GM19239 (cell line): ENCODE measurements around the gene FAM234A.
A peak's percentile ranks its signal among the peaks of the same experiment; 100 is the strongest.
"Not testable (repeated sequence)": the region's sequence is repeated elsewhere in the genome, so short reads cannot be mapped to it uniquely, and the experiment has no call there.

Experiments
- DNase-seq: peaks from one replicate; pipeline ENCODE4 v3.0.0; 2011; ENCODE audit warnings: low spot score; ENCODE audit not compliant: insufficient read length
- FAIRE-seq: peaks from 2 replicates; lab custom pipeline; 2011; peaks lifted over from hg19 to GRCh38; lab: Jason Lieb, UNC

Gene FAM234A, protein sequence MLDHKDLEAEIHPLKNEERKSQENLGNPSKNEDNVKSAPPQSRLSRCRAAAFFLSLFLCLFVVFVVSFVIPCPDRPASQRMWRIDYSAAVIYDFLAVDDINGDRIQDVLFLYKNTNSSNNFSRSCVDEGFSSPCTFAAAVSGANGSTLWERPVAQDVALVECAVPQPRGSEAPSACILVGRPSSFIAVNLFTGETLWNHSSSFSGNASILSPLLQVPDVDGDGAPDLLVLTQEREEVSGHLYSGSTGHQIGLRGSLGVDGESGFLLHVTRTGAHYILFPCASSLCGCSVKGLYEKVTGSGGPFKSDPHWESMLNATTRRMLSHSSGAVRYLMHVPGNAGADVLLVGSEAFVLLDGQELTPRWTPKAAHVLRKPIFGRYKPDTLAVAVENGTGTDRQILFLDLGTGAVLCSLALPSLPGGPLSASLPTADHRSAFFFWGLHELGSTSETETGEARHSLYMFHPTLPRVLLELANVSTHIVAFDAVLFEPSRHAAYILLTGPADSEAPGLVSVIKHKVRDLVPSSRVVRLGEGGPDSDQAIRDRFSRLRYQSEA

DNA sequence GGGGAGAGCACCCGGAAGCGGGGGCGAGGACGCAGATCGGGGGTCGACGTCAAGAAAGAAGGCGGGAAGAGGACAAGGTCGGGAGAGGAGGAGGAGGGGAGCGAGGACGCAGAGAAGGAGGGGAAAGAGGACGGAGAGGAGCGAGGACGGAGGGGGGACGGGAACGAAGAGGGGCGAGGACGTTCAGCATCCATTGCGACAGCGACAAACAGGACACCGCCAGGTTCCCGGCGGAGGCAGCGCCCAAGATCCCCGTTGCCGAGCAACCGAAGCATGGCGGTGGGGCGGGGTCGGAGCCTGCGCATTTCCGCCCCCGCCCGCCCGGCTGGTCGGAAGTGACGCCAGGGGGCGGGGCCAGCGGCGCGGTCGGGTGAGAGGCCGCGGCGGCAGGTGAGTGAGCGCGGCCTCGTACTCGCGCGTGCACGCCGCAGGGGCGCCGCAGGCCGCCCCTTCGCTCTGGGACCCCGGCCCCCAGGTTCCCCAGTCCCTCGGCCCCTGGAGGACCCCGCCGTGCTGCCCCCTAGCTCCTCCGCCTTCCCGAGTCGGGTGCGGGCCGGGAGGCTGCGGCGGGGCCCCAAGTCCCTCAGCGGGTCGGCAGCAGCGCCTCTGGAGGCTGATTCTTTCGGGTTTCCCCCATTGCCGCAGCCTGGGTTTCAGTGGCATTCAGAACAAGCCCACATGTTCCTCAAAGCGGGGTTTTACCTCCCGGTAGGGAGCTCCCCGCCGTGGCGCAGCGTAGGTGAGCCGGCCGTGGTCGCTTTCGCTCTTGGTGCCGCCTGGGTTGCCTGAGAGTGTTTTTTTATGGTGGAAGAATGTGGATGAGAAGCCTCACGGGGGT lies at the start of gene FAM234A:
TSS of gene FAM234A (plus strand) at position 354 of the 838 bp plus-strand sequence. CDS start 19,593 bp downstream, outside the sequence.
- DNase-seq: peak; percentile 89
- FAIRE-seq: peak; percentile 87

DNA sequence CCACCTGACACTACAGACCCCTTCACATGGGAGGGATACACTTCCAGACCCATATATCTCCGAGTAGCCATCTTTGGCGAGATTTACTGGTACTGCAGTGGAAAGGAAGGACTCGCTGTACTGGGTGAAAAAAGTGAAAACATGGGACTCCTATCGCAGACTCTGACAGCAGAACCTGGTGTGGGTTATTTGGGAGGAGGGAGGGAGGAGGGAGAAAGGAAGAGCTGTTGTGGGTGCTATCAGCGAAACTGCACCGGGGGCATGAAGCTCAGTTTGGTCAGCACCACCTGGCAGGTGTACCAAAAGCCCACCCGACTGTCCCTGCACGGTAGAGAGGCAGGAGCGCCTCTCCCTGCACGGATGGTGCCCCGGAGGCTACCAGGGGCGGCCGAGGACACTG lies 49.4 kb upstream of the FAM234A start:
- DNase-seq (no peak), FAIRE-seq (no peak)

DNA sequence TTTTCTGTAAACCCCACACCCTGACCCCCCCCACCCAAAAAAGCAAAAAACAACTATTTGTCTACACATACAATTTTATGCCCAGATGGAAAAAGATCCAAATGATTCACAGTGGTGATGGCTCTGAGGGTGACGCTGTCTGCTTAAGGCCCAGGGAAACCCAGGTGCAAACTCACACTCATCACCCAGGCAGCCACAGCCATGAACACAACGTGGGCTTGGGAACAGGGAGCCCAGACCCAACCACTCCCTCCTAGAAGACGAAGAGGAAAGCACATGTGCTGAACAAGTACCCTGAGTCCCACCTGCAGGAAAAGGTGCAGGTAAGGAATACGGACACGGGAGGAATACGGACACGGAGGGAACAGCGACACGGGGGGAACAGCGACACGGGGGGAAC lies 48.9 kb upstream of the FAM234A start:
- DNase-seq: no peak
- no peak for FAIRE-seq

DNA sequence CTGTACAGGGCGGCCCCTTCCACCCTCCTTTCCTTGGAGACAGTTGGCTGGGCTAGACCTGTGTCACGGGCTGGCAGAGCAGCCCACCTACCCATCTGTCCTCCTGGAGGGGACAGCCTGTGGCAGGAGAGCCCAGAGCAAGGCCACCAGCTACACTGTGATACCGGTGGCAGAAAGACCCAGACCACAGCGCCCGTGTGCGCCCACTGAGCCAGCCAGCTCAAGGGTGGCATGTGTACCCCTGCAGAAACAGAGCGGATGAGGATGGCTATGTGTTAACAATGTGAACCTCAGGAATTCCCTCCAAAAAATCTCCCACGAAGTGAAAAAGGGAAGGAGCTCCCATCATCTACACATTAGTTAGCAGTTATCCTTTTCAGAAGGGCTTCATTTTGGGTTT lies 47.3 kb upstream of the FAM234A start:
- DNase-seq (no peak), FAIRE-seq (no peak)

DNA sequence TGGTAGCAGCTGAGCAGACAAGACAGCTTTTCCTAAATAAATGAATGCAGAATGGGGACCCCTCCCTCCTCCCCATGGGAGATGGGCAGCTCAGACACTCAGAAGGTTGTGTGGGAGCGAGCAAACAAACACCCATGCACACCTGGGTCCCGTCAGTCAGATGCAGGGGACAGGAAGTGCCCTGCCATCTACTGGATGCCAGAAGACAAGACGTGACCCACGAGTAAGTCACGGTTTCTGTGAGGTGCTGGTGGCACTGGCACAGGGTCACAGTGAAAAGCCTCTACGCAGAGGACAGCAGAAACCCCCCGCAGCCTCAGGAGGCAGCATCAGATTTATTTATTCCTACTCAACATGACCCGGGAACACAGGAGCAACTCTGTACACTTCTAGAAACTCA lies 45.9 kb upstream of the FAM234A start:
- DNase-seq: no peak
- no peak for FAIRE-seq

DNA sequence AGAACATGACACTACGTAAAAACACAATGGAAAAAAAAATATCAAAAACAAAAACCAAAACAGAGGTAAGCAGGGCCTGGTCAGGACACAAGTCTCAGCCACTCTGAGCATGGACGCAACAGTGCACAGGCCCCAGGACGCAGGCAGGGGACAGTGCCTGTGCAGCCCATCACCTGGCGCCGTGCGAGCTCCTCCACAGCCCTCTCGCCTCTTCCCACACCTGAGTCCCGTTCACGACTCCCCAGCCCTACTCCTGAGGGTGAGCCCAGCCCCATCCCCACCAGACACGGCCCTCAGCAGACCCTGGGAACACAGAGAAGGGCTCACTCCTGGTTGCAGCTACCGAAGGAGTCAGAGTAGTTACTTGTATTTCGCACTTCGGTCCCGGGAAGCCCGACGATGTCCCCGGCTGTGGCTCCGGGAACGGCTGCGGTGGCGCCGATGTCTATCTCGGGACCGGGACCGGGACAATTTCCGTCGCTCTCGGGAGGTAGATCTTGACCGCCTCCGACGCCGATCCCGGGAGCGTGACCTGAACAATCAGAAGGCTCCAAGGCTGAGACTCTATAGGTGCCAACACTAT lies 44.9 kb upstream of the FAM234A start:
- DNase-seq (no peak), FAIRE-seq (no peak)

DNA sequence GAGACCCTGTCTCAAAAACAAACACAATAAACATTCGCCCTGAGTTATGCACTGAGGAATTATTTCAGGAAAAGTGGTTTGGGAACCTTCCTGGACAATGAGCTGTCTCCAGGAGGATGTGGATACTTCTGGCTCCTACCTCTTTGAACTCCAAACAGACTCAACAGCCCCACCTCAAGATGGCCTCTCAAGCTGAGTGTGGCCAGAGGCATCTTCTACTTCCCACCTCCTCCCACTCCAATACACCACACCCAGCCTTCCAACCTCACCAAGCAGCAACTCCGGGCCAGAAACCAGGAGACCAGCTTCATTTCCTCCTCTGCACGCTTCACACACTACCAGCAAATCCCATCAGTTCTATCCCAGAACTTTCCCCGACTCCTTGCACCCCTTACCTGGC lies 42.8 kb upstream of the FAM234A start:
- FAIRE-seq: no peak
- DNase-seq: no peak

DNA sequence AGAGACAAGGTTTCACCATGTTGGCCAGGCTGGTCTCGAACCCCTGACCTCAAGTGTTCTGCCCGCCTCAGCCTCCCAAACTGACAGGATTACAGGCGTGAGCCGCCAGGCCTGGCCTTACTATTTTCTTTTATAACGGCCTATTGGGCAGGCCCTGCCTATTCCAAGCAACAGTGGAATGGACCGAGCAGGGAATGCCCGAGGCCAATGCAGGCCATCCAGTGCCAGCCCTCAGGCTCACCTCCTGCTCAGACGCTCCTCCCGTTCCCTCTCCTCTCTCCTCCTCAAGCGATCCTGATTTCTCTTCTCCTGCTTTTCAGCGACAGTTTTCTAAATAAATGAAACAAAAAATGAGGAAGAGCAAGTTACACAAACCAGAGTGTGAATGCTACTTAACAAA lies 41.9 kb upstream of the FAM234A start:
- FAIRE-seq: no peak
- DNase-seq: no peak

DNA sequence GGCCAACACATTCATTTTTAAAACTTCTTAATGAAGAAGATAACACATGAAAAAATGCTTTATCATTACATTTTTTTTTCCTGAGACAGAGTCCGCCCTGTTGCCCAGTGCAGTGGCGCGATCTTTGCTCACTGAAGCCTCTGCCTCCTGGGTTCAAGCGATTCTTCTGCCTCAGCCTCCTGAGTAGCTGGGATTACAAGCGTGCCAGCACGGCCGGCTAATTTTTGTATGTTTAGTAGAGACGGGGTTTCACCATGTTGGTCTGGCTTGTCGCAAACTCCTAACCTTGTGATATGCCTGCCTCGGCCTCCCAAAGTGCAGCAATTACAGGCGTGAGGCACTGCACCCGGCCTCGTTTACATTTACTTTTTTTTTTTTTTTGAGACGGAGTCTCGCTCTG lies 41.2 kb upstream of the FAM234A start:
- no peak for FAIRE-seq
- no peak for DNase-seq

DNA sequence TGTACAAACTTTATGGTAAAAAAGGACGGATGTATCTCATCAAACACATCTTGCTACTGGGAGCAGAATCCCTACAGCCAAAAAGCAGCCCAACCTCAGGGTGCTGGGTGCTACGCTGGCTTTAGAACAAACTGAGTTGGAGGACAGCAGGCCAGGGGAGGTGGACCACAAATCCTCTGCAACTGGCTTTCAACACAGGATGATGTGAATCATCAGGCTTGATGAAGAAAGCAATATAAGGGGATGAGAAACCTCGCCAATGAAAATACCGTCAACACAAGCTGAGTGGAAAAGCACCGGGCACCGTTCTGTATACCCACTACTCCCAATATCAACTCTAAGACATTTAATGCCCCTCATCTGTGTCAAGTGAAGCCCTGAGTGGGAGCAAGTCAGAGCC lies 40.1 kb upstream of the FAM234A start:
- DNase-seq: no peak
- no peak for FAIRE-seq

DNA sequence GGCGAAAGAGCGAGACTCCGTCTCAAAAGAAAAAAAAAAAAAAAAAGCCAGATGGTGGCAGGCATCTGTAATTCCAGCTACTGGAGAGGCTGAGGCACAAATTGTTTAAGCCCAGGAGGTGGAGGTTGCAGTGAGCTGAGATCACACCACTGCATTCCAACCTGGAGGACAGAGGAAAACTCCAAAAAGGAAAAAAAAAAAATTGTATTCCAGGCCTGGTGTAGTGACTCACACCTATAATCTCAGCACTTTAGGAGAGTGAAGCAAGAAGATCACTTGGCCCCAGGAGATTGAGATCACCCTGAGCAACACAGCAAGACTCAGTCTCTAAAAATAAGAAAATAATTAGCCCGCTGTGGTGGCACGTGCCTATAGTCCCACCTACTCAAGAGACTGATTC lies 34.2 kb upstream of the FAM234A start:
- FAIRE-seq (no peak), DNase-seq (no peak)

DNA sequence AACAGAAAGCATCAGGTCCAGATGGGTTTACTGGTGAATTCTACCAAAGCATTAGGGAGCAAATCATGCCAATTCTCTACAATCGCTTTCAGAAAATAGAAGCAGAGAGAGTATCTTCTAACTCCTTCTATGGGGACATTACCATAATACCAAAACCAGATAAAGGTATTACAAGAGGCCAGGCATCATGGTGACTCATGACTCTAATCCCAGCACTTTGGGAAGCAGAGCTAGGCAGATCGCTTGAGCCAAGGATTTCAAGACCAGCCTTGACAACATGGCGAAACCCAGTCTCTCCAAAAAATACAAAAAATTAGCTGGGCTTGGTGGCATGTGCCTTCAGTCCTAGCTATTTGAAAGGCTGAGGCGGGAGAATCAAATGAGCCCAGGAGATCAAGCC lies 31.4 kb upstream of the FAM234A start:
- DNase-seq: no peak
- FAIRE-seq: no peak

DNA sequence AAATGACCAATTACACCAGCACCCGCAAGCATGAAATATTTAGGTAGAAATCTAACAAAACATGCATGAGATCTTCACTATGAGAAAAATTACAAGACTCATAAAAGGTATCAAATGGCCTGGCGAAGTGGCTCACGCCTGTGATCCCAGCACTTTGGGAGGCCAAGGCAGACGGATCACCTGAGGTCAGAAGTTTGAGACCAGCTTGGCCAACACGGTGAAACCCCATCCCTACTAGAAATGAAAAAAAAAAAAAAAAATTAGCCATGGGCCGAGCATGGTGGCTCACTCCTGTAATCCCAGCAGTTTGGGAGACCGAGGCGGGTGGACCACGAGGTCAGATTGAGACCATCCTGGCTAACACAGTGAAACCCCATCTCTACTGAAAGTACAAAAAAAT lies 30.6 kb upstream of the FAM234A start:
- DNase-seq, FAIRE-seq: not testable (repeated sequence)

DNA sequence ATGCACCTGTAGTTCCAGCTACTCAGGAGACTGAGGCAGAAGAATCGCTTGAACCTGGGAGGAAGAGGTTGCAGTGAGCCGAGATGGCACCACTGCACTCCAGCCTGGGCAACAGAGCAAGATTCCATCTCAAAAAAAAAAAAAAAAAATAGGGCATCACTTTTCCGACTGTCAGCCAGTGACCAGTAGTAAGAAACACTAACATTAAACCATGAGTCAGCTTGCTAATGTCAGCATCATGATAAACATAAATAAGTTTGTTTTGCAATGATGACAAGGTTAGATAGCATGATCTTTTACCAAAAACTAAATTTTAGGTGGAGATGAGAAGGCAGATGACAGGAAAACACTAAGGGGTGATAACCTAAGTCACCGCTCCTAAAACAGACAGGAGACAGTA lies 25.3 kb upstream of the FAM234A start:
- FAIRE-seq, DNase-seq: not testable (repeated sequence)

DNA sequence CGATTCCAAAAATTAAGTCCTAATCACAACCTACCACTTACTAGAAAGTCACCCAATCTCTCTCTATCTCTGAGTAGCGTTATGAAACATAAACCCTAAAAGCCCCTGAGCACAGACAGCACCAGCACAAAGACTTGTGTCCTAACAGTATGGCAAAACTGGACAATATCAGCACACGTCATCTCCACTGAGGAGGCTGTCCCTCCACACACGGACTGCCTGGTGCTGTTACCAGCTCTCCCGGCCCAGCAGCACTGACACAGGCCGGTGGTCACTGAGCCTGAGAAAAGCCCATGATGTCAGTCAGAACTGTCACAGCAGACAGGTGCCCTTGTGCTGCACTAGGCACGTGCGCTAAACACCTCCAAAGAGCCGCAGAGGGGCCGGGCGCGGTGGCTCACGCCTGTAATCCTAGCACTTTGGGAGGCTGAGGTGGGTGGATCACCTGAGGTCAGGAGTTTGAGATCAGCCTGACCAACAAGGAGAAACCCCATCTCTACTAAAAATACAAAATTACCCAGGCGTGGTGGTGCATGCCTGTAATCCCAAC lies 22.9 kb upstream of the FAM234A start:
- FAIRE-seq, DNase-seq: not testable (repeated sequence)

DNA sequence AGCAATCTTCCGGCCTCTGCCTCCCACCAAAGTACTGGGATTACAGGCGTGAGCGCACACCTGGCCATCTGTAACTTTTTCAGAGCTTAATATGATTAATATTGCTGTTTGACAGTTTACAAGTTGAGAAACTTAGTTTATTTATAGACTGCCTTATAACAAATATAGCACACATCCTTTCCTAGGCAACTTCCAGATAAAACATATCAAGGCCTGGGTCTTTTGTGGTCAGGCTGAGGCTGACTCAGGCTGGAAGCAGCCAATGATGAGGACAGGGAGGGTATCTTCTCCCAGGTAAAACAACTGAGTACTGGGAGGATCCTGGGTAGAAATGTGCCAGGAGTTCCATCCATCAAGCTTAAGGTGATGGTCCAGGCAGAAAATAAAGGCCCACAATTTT lies 21.6 kb upstream of the FAM234A start:
- DNase-seq (no peak), FAIRE-seq (no peak)

DNA sequence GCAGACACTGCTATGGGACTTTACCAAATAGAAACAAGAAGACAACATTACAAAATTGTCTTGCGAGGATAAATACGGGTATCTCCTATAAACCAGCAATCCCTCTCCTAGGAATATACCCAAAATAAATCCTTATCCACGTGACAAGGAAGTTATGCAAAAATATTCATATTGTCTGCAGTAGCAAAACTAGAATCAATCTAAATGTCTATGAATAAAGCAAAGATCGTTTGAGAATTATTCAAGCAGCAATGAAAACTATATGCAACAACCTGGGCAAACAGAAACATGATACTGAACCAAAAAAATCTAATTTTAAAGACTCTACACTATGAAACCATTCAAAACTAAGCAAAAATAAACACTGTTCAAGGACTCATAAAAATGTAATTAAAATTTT lies 14.6 kb upstream of the FAM234A start:
- no peak for DNase-seq
- no peak for FAIRE-seq

DNA sequence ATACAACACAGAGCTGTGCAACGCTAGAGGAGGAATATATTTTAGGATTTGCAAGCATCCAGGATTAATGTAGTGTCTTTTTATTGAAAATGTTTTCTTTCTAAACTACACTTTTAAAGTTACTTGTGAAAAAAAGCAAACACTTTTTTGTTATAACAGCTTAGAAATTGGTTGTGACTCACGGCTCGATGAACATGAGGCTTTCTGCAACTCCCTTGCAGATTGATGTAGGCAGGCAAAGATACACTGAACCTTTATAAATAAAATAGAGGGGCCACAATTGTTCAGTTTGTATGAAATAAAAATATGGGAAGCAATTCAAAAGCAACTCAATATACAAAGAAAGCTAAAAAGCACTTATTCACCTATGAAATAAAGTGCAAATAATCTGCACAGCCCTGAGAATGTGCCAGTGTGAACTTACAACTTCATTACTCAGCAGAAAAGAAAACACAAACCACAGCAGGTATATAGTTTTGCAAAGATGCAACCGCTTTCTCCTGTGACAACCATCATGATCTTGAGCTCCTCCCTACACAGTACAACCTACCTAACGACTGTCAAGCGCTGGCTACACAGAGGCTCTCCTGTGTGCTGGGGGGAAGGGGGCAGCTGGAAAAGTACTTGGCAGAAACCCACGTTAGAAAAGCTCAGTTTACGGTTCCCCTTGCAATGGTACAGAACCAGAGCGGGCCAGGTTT lies 6.3 kb upstream of the FAM234A start:
- FAIRE-seq (peak; percentile 53), DNase-seq (no peak)

DNA sequence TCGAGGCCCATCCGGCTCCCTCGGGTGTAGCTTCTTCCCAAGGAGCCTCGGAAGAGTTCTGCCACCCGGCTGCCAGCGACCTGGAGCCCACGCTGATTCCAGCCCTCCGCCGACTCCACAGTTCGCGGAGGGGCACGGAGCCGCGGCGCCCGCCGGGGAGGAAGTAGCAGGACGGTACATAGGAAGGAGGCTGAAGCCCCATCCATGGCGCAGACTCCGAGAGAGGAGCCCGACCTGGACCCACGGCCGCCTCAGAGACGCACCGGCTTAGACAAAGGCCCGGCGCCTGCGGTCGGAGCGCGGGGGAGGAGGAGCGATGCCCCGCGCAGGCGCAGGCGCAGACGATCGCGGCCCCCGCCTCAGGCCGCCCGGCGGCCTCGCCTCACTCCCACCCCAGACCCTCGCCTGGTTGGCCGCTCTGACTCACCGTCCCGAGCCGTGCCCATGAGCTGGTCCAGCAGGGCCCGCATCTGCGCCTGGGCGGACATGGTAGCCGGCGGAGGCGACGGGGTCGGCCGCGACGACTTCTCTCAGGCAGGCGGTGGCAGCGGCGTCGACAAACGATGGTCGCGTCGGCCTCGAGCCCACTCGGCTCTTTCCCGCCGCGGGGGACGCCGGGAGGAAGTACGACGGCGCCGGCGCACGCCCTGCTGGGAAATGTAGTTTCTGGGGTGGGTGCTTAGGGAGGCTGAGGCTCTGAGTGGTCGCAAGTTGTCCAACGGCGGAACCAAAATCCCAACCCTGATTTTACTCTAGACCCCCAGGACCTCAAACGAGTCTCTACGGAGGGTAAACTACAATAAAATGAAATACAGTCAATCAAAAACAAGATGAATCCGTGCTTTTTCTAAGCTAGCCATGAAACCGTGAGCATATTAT lies 5.5 kb upstream of the FAM234A start, which contains the start of gene LUC7L:
TSS of gene LUC7L (minus strand) at position 598 of the 879 bp plus-strand sequence. CDS start at position 488, 110 bp downstream.
- FAIRE-seq: peak; percentile 91
- peak; percentile 90 for DNase-seq
